ENCODE measurements around the gene AGFG2.
A peak's percentile ranks its signal among the peaks of the same experiment; 100 is the strongest.

AGFG2 gene

GRCh38 chr7:100609958-100610357, 71.0 kb downstream of the AGFG2 start:
- Histone ChIP-seq H3K4me2 (no peak overlapping the region), H4K20me1 (no peaks in the 10 kb centered on the region), H3K4me3 (no peak overlapping the region), H3K27ac (no peak overlapping the region), H3K27me3 (peaks cover 17% of the 10 kb centered on the region; the same call in 1 of the 2 replicates), H3K36me3 (0 out of 2 replicates have a peak, but pooled peaks cover 6% of the 10 kb centered on the region), H3K9ac (no peak overlapping the region), H3K4me1 (peaks cover 42% of the 10 kb centered on the region), H3K9me3 (no peaks in the 10 kb centered on the region)
- TF ChIP-seq Cebpa-rat (IDR thresholded peaks at IDR 0.05): no peak

DNA sequence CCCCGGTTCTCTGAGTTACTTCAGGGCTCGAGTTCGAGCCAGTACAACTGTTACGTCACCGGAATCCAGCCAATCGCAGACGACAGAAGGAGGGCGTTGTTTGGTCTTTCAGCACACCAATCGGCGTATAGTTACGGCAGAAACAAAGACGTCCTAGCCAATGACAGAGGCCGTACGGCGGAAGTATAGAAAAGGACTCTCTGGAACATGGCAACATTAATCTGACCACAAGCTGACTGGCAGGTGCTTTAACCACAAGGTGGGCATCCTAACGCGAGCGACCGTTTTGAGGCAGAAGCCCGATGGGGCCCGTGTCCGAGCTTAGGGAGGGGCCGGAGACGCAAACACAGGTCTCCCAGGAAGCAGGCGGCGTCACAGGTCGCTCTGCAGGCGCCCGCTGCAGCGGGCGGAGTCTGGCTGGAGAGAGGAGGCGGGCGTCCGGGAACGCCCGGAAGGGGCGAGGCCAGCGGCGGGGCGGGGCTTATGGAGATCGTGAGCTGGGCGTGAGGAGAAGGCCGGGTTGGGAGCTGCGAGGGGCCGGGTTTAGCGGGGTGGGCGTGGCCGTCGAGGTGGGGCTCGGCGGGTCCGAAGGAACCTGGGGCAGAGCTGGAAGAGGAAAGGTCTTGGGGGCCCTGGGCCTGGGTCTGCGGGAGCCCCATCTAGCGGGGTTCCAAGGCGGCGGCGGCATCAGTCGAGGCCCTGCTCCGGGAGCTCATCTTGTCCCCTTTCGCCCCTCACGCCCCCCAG, 73.2 kb downstream of the AGFG2 start, which contains the start of gene MOSPD3:
TSS of gene MOSPD3 (plus strand) at position 558 of the 747 bp plus-strand sequence. CDS start 252 bp downstream, outside the sequence.
- Histone ChIP-seq H3K27ac (peak within 1 kb of the TSS; percentile 86), H3K4me1 (peaks cover 30% of the 10 kb centered on the region), H3K4me3 (peak within 1 kb of the TSS; percentile 79), H3K9me3 (no peaks in the 10 kb centered on the region), H4K20me1 (no peaks in the 10 kb centered on the region), H3K27me3 (no peaks in the 10 kb centered on the region), H3K36me3 (0 out of 2 replicates have a peak, but pooled peaks cover 6% of the 10 kb centered on the region), H3K9ac (peak within 1 kb of the TSS; percentile 83), H3K4me2 (peak within 1 kb of the TSS; percentile 100)
- peak; percentile 40; the same call in 1 of the 2 replicates for TF ChIP-seq Cebpa-rat (IDR thresholded peaks at IDR 0.05)

GRCh38 chr7:100612730-100613390, 73.9 kb downstream of the AGFG2 start:
- Histone ChIP-seq H3K36me3 (0 out of 2 replicates have a peak, but pooled peaks cover 6% of the 10 kb centered on the region), H3K4me3 (peak overlapping the region; percentile 79), H3K4me2 (peak overlapping the region; percentile 100), H3K27ac (peak overlapping the region; percentile 86), H3K9me3 (no peaks in the 10 kb centered on the region), H3K4me1 (peaks cover 30% of the 10 kb centered on the region), H3K9ac (peak overlapping the region; percentile 83), H4K20me1 (no peaks in the 10 kb centered on the region), H3K27me3 (no peaks in the 10 kb centered on the region)
- TF ChIP-seq Cebpa-rat (IDR thresholded peaks at IDR 0.05): no peak

GRCh38 chr7:100613412-100614175, 74.6 kb downstream of the AGFG2 start:
- H3K4me1 ChIP-seq: peaks cover 30% of the 10 kb centered on the region
- H3K36me3 ChIP-seq: 0 out of 2 replicates have a peak, but pooled peaks cover 6% of the 10 kb centered on the region
- H3K9ac ChIP-seq: peak overlapping the region; percentile 83; the same call in 1 of the 2 replicates
- H4K20me1 ChIP-seq: no peaks in the 10 kb centered on the region
- peak overlapping the region; percentile 100 for H3K4me2 ChIP-seq
- H3K4me3 ChIP-seq: peak overlapping the region; percentile 79
- TF ChIP-seq Cebpa-rat (IDR thresholded peaks at IDR 0.05): 0 out of 2 replicates have a peak, but pooled peaks have one; percentile 26
- no peaks in the 10 kb centered on the region for H3K27me3 ChIP-seq
- H3K27ac ChIP-seq: 0 out of 2 replicates have a peak overlapping the region, but pooled peaks have one; percentile 2
- no peaks in the 10 kb centered on the region for H3K9me3 ChIP-seq

- TF ChIP-seq Cebpa-rat (IDR thresholded peaks at IDR 0.05): no peak
- no peaks in the 10 kb centered on the region for H4K20me1 ChIP-seq
- no peak overlapping the region for H3K27ac ChIP-seq
- H3K4me2 ChIP-seq: peak overlapping the region; percentile 100
- H3K27me3 ChIP-seq: no peaks in the 10 kb centered on the region
- peaks cover 30% of the 10 kb centered on the region for H3K4me1 ChIP-seq
- 0 out of 2 replicates have a peak, but pooled peaks cover 6% of the 10 kb centered on the region for H3K36me3 ChIP-seq
- no peaks in the 10 kb centered on the region for H3K9me3 ChIP-seq
- H3K9ac ChIP-seq: peak overlapping the region; percentile 83; the same call in 1 of the 2 replicates
- no peak overlapping the region for H3K4me3 ChIP-seq
Observed at GRCh38 chr7:100614308-100614861, 75.4 kb downstream of the AGFG2 start.
